Glomerular endothelial cell (primary cell): ENCODE measurements around the gene ANKRD36C. TPM values are rescaled to one million over a fixed set of nuclear protein-coding genes. Genes with fewer than 3 reads are reported as not detected.
"Not testable (repeated sequence)": the region's sequence is repeated elsewhere in the genome, so short reads cannot be mapped to it uniquely, and the experiment has no call there.

Source experiments
- DNase-seq: peaks from one replicate; pipeline ENCODE4 v3.0.0-alpha.2; 2011; ENCODE audit warnings: low read depth, low spot score; ENCODE audit errors: extremely low read depth
- total RNA-seq: library from RNA; depleted of rRNA; stranded (reverse); fragments of >200 nt; gene quantifications from 2 replicates; pipeline ENCODE4 v1.2.3, GENCODE V29; 2015

ANKRD36C gene
- total RNA-seq, 1 donor from 2014 or later = 38.4 TPM

- not testable (repeated sequence) for DNase-seq
These were observed 18.2 kb upstream of the ANKRD36C start for GRCh38 chr2:96009833-96010232.

- not testable (repeated sequence) for DNase-seq
These were observed 16.4 kb upstream of the ANKRD36C start for GRCh38 chr2:96008051-96008450.

- DNase-seq = not testable (repeated sequence)
These were observed 14.6 kb upstream of the ANKRD36C start for GRCh38 chr2:96006248-96006647.

- peak; percentile 1 for DNase-seq
These were observed 1.1 kb upstream of the ANKRD36C start for GRCh38 chr2:95992520-95993272.

GRCh38 chr2:95992102-95992501 is 478 bp upstream of the ANKRD36C start:
- DNase-seq = not testable (repeated sequence)

- not testable (repeated sequence) for DNase-seq
These were observed 740 bp downstream of the ANKRD36C start for GRCh38 chr2:95990884-95991283.

GRCh38 chr2:95951662-95952061 is 40.0 kb downstream of the ANKRD36C start:
- DNase-seq = not testable (repeated sequence)

- DNase-seq = not testable (repeated sequence)
These were observed 43.6 kb downstream of the ANKRD36C start for GRCh38 chr2:95948039-95948438.

GRCh38 chr2:95939947-95940346 is 51.7 kb downstream of the ANKRD36C start:
- DNase-seq = not testable (repeated sequence)

GRCh38 chr2:95930740-95931139 is 60.9 kb downstream of the ANKRD36C start:
- DNase-seq = not testable (repeated sequence)

GRCh38 chr2:95917007-95917406 is 74.6 kb downstream of the ANKRD36C start:
- not testable (repeated sequence) for DNase-seq

- DNase-seq = not testable (repeated sequence)
These were observed 76.5 kb downstream of the ANKRD36C start for GRCh38 chr2:95915131-95915530.

- not testable (repeated sequence) for DNase-seq
These were observed 80.2 kb downstream of the ANKRD36C start for GRCh38 chr2:95911431-95911830.

GRCh38 chr2:95894443-95894842 is 97.2 kb downstream of the ANKRD36C start:
- not testable (repeated sequence) for DNase-seq

- not testable (repeated sequence) for DNase-seq
These were observed 123.7 kb downstream of the ANKRD36C start for GRCh38 chr2:95867929-95868328.

- not testable (repeated sequence) for DNase-seq
These were observed 124.5 kb downstream of the ANKRD36C start for GRCh38 chr2:95867047-95867677.

- not testable (repeated sequence) for DNase-seq
These were observed 129.5 kb downstream of the ANKRD36C start for GRCh38 chr2:95862121-95862520.

- DNase-seq = no peak
These were observed 155.5 kb downstream of the ANKRD36C start for GRCh38 chr2:95836151-95836550.

- not testable (repeated sequence) for DNase-seq
These were observed 157.3 kb downstream of the ANKRD36C start for GRCh38 chr2:95834077-95835013.

GRCh38 chr2:95824218-95824617 is 167.4 kb downstream of the ANKRD36C start:
- DNase-seq = not testable (repeated sequence)

GRCh38 chr2:95817521-95817920 is 174.1 kb downstream of the ANKRD36C start:
- DNase-seq = not testable (repeated sequence)
